GM18499 (cell line): ENCODE results near the gene TACSTD2.
"Not testable (repeated sequence)": the region's sequence is repeated elsewhere in the genome, so short reads cannot be mapped to it uniquely, and the experiment has no call there.

Experiments used
- ATAC-seq: cut with Tn5 transposase; IDR thresholded peaks from one replicate; pipeline ENCODE4 v1.9.1; 2021; ENCODE audit warnings: moderate number of reproducible peaks; ENCODE audit not compliant: insufficient read depth, unreplicated experiment

Gene TACSTD2

GRCh38 chr1:58588396-58588795 lies 11.3 kb upstream of the TACSTD2 start:
- no peak for ATAC-seq

- no peak for ATAC-seq
These were observed 10.6 kb upstream of the TACSTD2 start for GRCh38 chr1:58587667-58588066.

GRCh38 chr1:58586271-58586670 lies 9.2 kb upstream of the TACSTD2 start:
- no peak for ATAC-seq

GRCh38 chr1:58585581-58586151 lies 8.6 kb upstream of the TACSTD2 start:
- no peak for ATAC-seq

GRCh38 chr1:58585166-58585565 lies 8.1 kb upstream of the TACSTD2 start:
- ATAC-seq = no peak

GRCh38 chr1:58584082-58584895 lies 7.2 kb upstream of the TACSTD2 start:
- ATAC-seq = peak; percentile 63

GRCh38 chr1:58583496-58583895 lies 6.4 kb upstream of the TACSTD2 start:
- no peak for ATAC-seq

GRCh38 chr1:58582143-58582542 lies 5.1 kb upstream of the TACSTD2 start:
- not testable (repeated sequence) for ATAC-seq

- no peak for ATAC-seq
These were observed 4.6 kb upstream of the TACSTD2 start for GRCh38 chr1:58581641-58582040.

- no peak for ATAC-seq
These were observed 3.1 kb upstream of the TACSTD2 start for GRCh38 chr1:58580186-58580585.

- ATAC-seq = no peak
These were observed 590 bp upstream of the TACSTD2 start for GRCh38 chr1:58577654-58578030.

GRCh38 chr1:58576325-58576726 lies 726 bp downstream of the TACSTD2 start:
- ATAC-seq = no peak

- no peak for ATAC-seq
These were observed 1.3 kb downstream of the TACSTD2 start for GRCh38 chr1:58575551-58576324.

GRCh38 chr1:58574816-58575215 lies 2.2 kb downstream of the TACSTD2 start:
- no peak for ATAC-seq

GRCh38 chr1:58573705-58574591 lies 3.1 kb downstream of the TACSTD2 start:
- ATAC-seq = peak; percentile 93

GRCh38 chr1:58573138-58573537 lies 3.9 kb downstream of the TACSTD2 start:
- ATAC-seq = no peak

- no peak for ATAC-seq
These were observed 4.4 kb downstream of the TACSTD2 start for GRCh38 chr1:58572690-58573089.

- no peak for ATAC-seq
These were observed 5.4 kb downstream of the TACSTD2 start for GRCh38 chr1:58571616-58572015.

GRCh38 chr1:58570817-58571216 lies 6.2 kb downstream of the TACSTD2 start:
- ATAC-seq = no peak

GRCh38 chr1:58570094-58570493 lies 7.0 kb downstream of the TACSTD2 start:
- no peak for ATAC-seq
